ENCODE measurements around the gene TMEM242. TPM values are rescaled to one million over a fixed set of nuclear protein-coding genes. Genes with fewer than 3 reads are reported as not detected.

The TMEM242 gene
- total and polyA plus RNA-seq, 2 of the 4 experiments (the other 2 are of a cell fraction) = 2.3 to 4.6 TPM

DNA sequence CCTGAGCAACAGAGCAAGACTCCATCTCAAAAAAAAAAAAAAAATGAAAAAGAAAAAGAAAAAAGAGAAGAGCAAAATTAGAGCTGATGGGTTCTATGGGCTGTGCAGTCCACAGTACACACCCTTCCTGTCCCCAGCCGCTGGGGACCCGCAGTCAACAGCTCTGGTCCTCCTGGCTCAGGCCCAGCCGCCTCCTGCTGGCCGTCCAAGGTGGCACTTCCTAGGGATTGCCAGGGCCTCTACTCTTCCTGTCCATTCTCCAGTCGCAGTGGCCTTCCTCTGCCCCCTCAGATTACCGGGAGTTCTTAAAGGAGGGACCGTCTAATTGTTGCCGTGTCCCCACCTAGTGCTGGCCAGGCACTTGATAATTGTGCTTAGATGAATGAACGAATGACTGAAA is 41.7 kb downstream of the TMEM242 start:
- no TSS peak for BruUV-seq (replicated peaks)
- Histone ChIP-seq H4K91ac (ENCODE audit: insufficient read depth, low read depth, low read length) (no peak overlapping the region), H4K20me1 (ENCODE audit: insufficient read depth, low read length) (no peaks in the 10 kb centered on the region), H3K4me3 (ENCODE audit: insufficient read depth, low read depth, low read length) (no peak overlapping the region), H3K36me3 (ENCODE audit: control insufficient read depth, insufficient read depth, low read length) (no peaks in the 10 kb centered on the region), H2BK120ac (ENCODE audit: low read depth, low read length) (no peak overlapping the region), H2AK5ac (ENCODE audit: low read depth, low read length) (no peak overlapping the region), H3K18ac (ENCODE audit: low read depth, low read length) (no peak overlapping the region), H2BK20ac (ENCODE audit: low read depth, low read length) (no peak overlapping the region), H4K8ac (ENCODE audit: low read depth in 2 of 2, low read length in 2 of 2) (no peak overlapping the region), H3K9me1 (ENCODE audit: insufficient read depth, low read length) (no peaks in the 10 kb centered on the region), H2AK9ac (replicated peaks; ENCODE audit: low read depth, low read length, poor library complexity) (no peak overlapping the region), H3K79me1 (ENCODE audit: low read depth in 1 of 2, low read length in 2 of 2) (no peaks in the 10 kb centered on the region), H3K9ac (ENCODE audit: low read depth, low read length) (no peak overlapping the region), H3K14ac (replicated peaks; ENCODE audit: low read depth, low read length) (no peak overlapping the region), H3K27ac (ENCODE audit: insufficient read depth, low read length) (no peak overlapping the region), H2AFZ (replicated peaks; ENCODE audit: low read length, poor library complexity) (no peak overlapping the region), H3K56ac (ENCODE audit: extremely low read depth, insufficient read depth, low read length) (no peak overlapping the region), H3K4me2 (ENCODE audit: low read depth, low read length) (no peak overlapping the region), H2BK15ac (ENCODE audit: low read depth, low read length) (no peak overlapping the region), H3K27me3 (ENCODE audit: control insufficient read depth, insufficient read depth, low read length) (no peaks in the 10 kb centered on the region; the same call in 1 of the 2 replicates), H3K4ac (ENCODE audit: low read depth, low read length) (no peak overlapping the region), H3K23ac (ENCODE audit: low read depth, low read length) (no peak overlapping the region), H2BK5ac (ENCODE audit: low read depth, low read length, poor library complexity, severe bottlenecking) (no peak overlapping the region), H4K5ac (ENCODE audit: low read depth, low read length) (no peak overlapping the region), H3K9me3 (ENCODE audit: control insufficient read depth, insufficient read depth, low read length) (no peaks in the 10 kb centered on the region), H3K4me1 (ENCODE audit: control insufficient read depth, insufficient read depth, low read length) (no peaks in the 10 kb centered on the region)
- ChIA-PET POLR2A (ENCODE audit: unreplicated experiment) (no interaction called here), CTCF (interaction anchor here (0.7 kb wide), 1 partner anchor 17 kb away, joined by 5 read pairs; no protein-coding TSS in a partner anchor)
- dilution Hi-C loops (cut with HindIII; ENCODE audit: low sequenced_read_pairs, unreplicated experiment) (no loop called here), intact Hi-C loops (cut with micrococcal nuclease) (no loop called here), in situ Hi-C loops (cut with MboI; ENCODE audit: low sequenced_read_pairs) (no loop called here)
- TF ChIP-seq USF2 (IDR thresholded peaks at IDR 0.05; ENCODE audit: low read depth, low read length) = no peak
- TF ChIP-seq, protein P1, sequence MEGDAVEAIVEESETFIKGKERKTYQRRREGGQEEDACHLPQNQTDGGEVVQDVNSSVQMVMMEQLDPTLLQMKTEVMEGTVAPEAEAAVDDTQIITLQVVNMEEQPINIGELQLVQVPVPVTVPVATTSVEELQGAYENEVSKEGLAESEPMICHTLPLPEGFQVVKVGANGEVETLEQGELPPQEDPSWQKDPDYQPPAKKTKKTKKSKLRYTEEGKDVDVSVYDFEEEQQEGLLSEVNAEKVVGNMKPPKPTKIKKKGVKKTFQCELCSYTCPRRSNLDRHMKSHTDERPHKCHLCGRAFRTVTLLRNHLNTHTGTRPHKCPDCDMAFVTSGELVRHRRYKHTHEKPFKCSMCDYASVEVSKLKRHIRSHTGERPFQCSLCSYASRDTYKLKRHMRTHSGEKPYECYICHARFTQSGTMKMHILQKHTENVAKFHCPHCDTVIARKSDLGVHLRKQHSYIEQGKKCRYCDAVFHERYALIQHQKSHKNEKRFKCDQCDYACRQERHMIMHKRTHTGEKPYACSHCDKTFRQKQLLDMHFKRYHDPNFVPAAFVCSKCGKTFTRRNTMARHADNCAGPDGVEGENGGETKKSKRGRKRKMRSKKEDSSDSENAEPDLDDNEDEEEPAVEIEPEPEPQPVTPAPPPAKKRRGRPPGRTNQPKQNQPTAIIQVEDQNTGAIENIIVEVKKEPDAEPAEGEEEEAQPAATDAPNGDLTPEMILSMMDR (conservative IDR thresholded peaks at IDR 0.05; ENCODE audit: low read depth, low read length) = 0 out of 2 replicates have a peak, but pooled peaks have one; percentile 9
- TF ChIP-seq POLR2A (IDR thresholded peaks at IDR 0.05; ENCODE audit: low read depth, low read length) = no peak
- no peak for TF ChIP-seq CEBPB (IDR thresholded peaks at IDR 0.05; ENCODE audit: low read depth, low read length)
- TF ChIP-seq, protein P2, sequence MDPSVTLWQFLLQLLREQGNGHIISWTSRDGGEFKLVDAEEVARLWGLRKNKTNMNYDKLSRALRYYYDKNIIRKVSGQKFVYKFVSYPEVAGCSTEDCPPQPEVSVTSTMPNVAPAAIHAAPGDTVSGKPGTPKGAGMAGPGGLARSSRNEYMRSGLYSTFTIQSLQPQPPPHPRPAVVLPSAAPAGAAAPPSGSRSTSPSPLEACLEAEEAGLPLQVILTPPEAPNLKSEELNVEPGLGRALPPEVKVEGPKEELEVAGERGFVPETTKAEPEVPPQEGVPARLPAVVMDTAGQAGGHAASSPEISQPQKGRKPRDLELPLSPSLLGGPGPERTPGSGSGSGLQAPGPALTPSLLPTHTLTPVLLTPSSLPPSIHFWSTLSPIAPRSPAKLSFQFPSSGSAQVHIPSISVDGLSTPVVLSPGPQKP (IDR thresholded peaks at IDR 0.05; ENCODE audit: borderline replicate concordance, low read depth, low read length) = no peak
- no peak for TF ChIP-seq RFX5 (IDR thresholded peaks at IDR 0.05; ENCODE audit: low read depth, low read length)
- TF ChIP-seq SMC3 (IDR thresholded peaks at IDR 0.05; ENCODE audit: low read depth, low read length) = no peak
- WGBS, 2 experiments (ENCODE audit: extremely low coverage in 2 of 2, insufficient read length in 1 of 2) = no CpG with 5 or more reads among the region's 9 CpGs
- ATAC-seq (ENCODE audit: low read depth) = no peak
- no peak for DNase-seq
